ENCODE data around the gene TFEB. TPM values are rescaled to one million over a fixed set of nuclear protein-coding genes. Genes with fewer than 3 reads are reported as not detected.
A peak's percentile ranks its signal among the peaks of the same experiment; 100 is the strongest.

The TFEB gene
- total and polyA plus RNA-seq, 2 of the 8 experiments (the other 6 are each of a cell fraction or from before 2014, with no cell fraction given) = 2.3 to 6.7 TPM

GRCh38 chr6:41705996-41706835 is 29.2 kb downstream of the TFEB start:
- Histone ChIP-seq H3K27me3 (replicated peaks in 1 of 4; ENCODE audit: control insufficient read depth in 3 of 4, extremely low read depth in 1 of 4, insufficient read depth in 3 of 4, low read length in 3 of 4) (no peaks in the 10 kb centered on the region; a peak in 1 of 7 replicates), H2BK20ac (ENCODE audit: low read length) (no peak overlapping the region), H3K9ac (replicated peaks in 1 of 4; ENCODE audit: extremely low read depth in 1 of 4, low read depth in 3 of 4, low read length in 3 of 4) (no peak overlapping the region), H4K5ac (ENCODE audit: insufficient read length, low read depth, low read length) (no peak overlapping the region), H3K23ac (ENCODE audit: insufficient read length) (no peak overlapping the region), H3K23me2 (ENCODE audit: low read depth, low read length) (peaks cover 3% of the 10 kb centered on the region; the same call in 1 of the 2 replicates), H4K8ac (ENCODE audit: extremely low read depth, insufficient read depth, low read length) (no peak overlapping the region; the same call in 1 of the 2 replicates), H3K56ac (replicated peaks; ENCODE audit: insufficient read length, low read depth, low read length) (no peak overlapping the region), H3K27ac (ENCODE audit: low read depth, low read length) (no peak overlapping the region), H3K79me1 (ENCODE audit: low read depth, low read length) (0 out of 2 replicates have a peak, but pooled peaks cover 2% of the 10 kb centered on the region), H3K4ac (replicated peaks; ENCODE audit: insufficient read length, low read depth, low read length) (no peak overlapping the region), H2AK5ac (ENCODE audit: low read depth, low read length) (no peak overlapping the region), H2BK5ac (ENCODE audit: low read depth, low read length) (no peak overlapping the region), H2AFZ (ENCODE audit: low read length) (0 out of 2 replicates have a peak overlapping the region, but pooled peaks have one; percentile 42), H2BK12ac (ENCODE audit: low read depth, low read length) (no peak overlapping the region), H3K9me3 (ENCODE audit: insufficient read depth in 2 of 2, low read depth in 1 of 2, low read length in 1 of 2) (no peaks in the 10 kb centered on the region), H3K79me2 (ENCODE audit: control insufficient read depth in 1 of 2, insufficient read depth in 2 of 2, low read length in 2 of 2) (no peaks in the 10 kb centered on the region), H4K20me1 (replicated peaks in 1 of 2; ENCODE audit: control insufficient read depth in 1 of 2, insufficient read depth in 2 of 2, low read length in 2 of 2) (peaks cover 0 to 3% of the 10 kb centered on the region in 2 experiments), H3K4me3 (ENCODE audit: extremely low read depth in 1 of 4, insufficient read depth in 2 of 4, low read depth in 3 of 4, low read length in 4 of 4) (no peak overlapping the region), H3K36me3 (ENCODE audit: control insufficient read depth in 2 of 4, insufficient read depth in 4 of 4, low read length in 3 of 4) (no peaks in the 10 kb centered on the region), H3K18ac (ENCODE audit: extremely low read depth, low read length) (no peak overlapping the region), H2BK120ac (replicated peaks; ENCODE audit: low read depth, low read length) (no peak overlapping the region), H4K91ac (replicated peaks; ENCODE audit: insufficient read length, low read length) (no peak overlapping the region), H3K4me2 (ENCODE audit: insufficient read depth in 1 of 2, low read depth in 2 of 2, low read length in 2 of 2) (no peak overlapping the region), H3K14ac (ENCODE audit: insufficient read length) (no peak overlapping the region), H3K4me1 (replicated peaks in 1 of 4; ENCODE audit: control insufficient read depth in 3 of 4, insufficient read depth in 4 of 4, low read length in 3 of 4) (peaks cover 0 to 8% (median 3%) of the 10 kb centered on the region in 4 experiments; a peak in 4 of 7 replicates), H2BK15ac (ENCODE audit: low read length) (no peak overlapping the region)
- ChIA-PET POLR2A (ENCODE audit: partially characterized antibody) (interaction anchor here (0.9 to 3.0 kb wide), 2 partner anchors 11 to 84 kb away, joined by 3 to 9 read pairs; no protein-coding TSS in a partner anchor), CTCF (ENCODE audit: partially characterized antibody) (interaction anchor here (0.5 to 12.5 kb wide), 35 partner anchors 7 to 428 kb away, joined by 3 to 181 read pairs (median 4); partner anchors contain the start of genes PRICKLE4, TFEB and TOMM6)
- WGBS, 2 experiments (ENCODE audit: extremely low coverage in 1 of 2, insufficient coverage in 1 of 2, insufficient read length in 1 of 2, insufficient replicate concordance in 2 of 2, low coverage in 1 of 2, low lambda C conversion rate in 2 of 2, missing lambda C conversion rate in 1 of 2) = 68% methylated on average over 4 of the region's 15 CpGs; no CpG with 5 or more reads in 1 of the 2 experiments
- peak; percentile 56 to 92 for DNase-seq (ENCODE audit: low read depth in 1 of 2, low spot score in 2 of 2)
- no peak for FAIRE-seq
- no peak for TF ChIP-seq SP1 (IDR thresholded peaks at IDR 0.05; ENCODE audit: low read depth, low read length)
- TF ChIP-seq ASH2L (IDR thresholded peaks at IDR 0.05; ENCODE audit: low read length) = no peak
- TF ChIP-seq SRF (IDR thresholded peaks at IDR 0.05; ENCODE audit: low read depth, low read length) = no peak
- TF ChIP-seq RAD21 (IDR thresholded peaks at IDR 0.05 in 1 of 2, conservative IDR thresholded peaks at IDR 0.05 in 1 of 2; ENCODE audit: low read depth in 2 of 2, low read length in 2 of 2) = peak; percentile 68 to 81
- TF ChIP-seq CREB1 (IDR thresholded peaks at IDR 0.05) = peak; percentile 63; the same call in 1 of the 2 replicates
- TF ChIP-seq HDAC2 (IDR thresholded peaks at IDR 0.05; ENCODE audit: borderline replicate concordance in 1 of 2, low read depth in 2 of 2, low read length in 2 of 2) = no peak
- TF ChIP-seq JUN (IDR thresholded peaks at IDR 0.05; ENCODE audit: low read depth, low read length) = no peak
- no peak for TF ChIP-seq KDM5A (IDR thresholded peaks at IDR 0.05; ENCODE audit: low read length)
- TF ChIP-seq TEAD4 (IDR thresholded peaks at IDR 0.05; ENCODE audit: low read depth, low read length) = peak; percentile 75
